ENCODE measurements around the gene PIK3R6.

The PIK3R6 gene

GRCh38 chr17:8849311-8850041, 18.0 kb downstream of the PIK3R6 start:
- DNase-seq = no peak

- no peak for DNase-seq
These were observed 19.6 kb downstream of the PIK3R6 start for GRCh38 chr17:8847891-8848290.

GRCh38 chr17:8846768-8847211, 20.7 kb downstream of the PIK3R6 start:
- no peak for DNase-seq

GRCh38 chr17:8844229-8845218, 22.9 kb downstream of the PIK3R6 start:
- no peak for DNase-seq

- DNase-seq = no peak
These were observed 24.1 kb downstream of the PIK3R6 start for GRCh38 chr17:8843344-8843743.

- no peak for DNase-seq
These were observed 25.6 kb downstream of the PIK3R6 start for GRCh38 chr17:8841844-8842243.

- DNase-seq = no peak
These were observed 28.0 kb downstream of the PIK3R6 start for GRCh38 chr17:8839410-8839935.

- no peak for DNase-seq
These were observed 28.9 kb downstream of the PIK3R6 start for GRCh38 chr17:8838551-8839095.

GRCh38 chr17:8837563-8838075, 29.9 kb downstream of the PIK3R6 start:
- DNase-seq = no peak

GRCh38 chr17:8836821-8837562, 30.5 kb downstream of the PIK3R6 start:
- DNase-seq = no peak

- DNase-seq = no peak
These were observed 31.7 kb downstream of the PIK3R6 start for GRCh38 chr17:8835631-8836364.

GRCh38 chr17:8835106-8835505, 32.4 kb downstream of the PIK3R6 start:
- DNase-seq = no peak

- peak; percentile 75 for DNase-seq
These were observed 34.6 kb downstream of the PIK3R6 start for GRCh38 chr17:8832711-8833352.

GRCh38 chr17:8831234-8831849, 36.1 kb downstream of the PIK3R6 start:
- DNase-seq = no peak

GRCh38 chr17:8830141-8830540, 37.3 kb downstream of the PIK3R6 start:
- DNase-seq = no peak

- DNase-seq = no peak
These were observed 38.2 kb downstream of the PIK3R6 start for GRCh38 chr17:8829036-8829941.

- no peak for DNase-seq
These were observed 39.0 kb downstream of the PIK3R6 start for GRCh38 chr17:8828517-8828875.

- DNase-seq = no peak
These were observed 40.6 kb downstream of the PIK3R6 start for GRCh38 chr17:8826808-8827435.

GRCh38 chr17:8825802-8826201, 41.7 kb downstream of the PIK3R6 start:
- no peak for DNase-seq

Measured in activated effector memory CD4-positive, alpha-beta T cell treated with anti-CD3 and anti-CD28 coated beads, Interleukin-2, amount 50 U/mL, for 16 hours (primary cell).